ENCODE results near the gene TNFRSF25.

- TF ChIP-seq POLR2AphosphoS5 (IDR thresholded peaks at IDR 0.05; ENCODE audit: borderline replicate concordance, low read depth, low read length) = no peak
- TF ChIP-seq FOXP2 (optimal IDR thresholded peaks at IDR 0.05; ENCODE audit: control extremely low read depth, extremely low read length, insufficient read depth) = no peak
These were observed 32.7 kb upstream of the TNFRSF25 start for GRCh38 chr1:6498576-6499111.
